T-helper 2 cell treated with Interferon-gamma antibody and Interleukin-4, amounts not matched to agents 5 μg/mL and 100 μg/mL, for 36 hours (primary cell): ENCODE data around the gene PEPD.

Experiments used
- DNase-seq: peaks from one replicate; pipeline ENCODE4 v3.0.0; 2021; ENCODE audit warnings: low spot score
- H3K27ac Mint-ChIP-seq: one replicate; pipeline ENCODE4 v1.8.0; 2021; ENCODE audit warnings: mild to moderate bottlenecking, mixed read lengths
- H3K27me3 Mint-ChIP-seq: one replicate; pipeline ENCODE4 v1.8.0; 2021; ENCODE audit warnings: low read depth, mixed read lengths
- H3K36me3 Mint-ChIP-seq: one replicate; pipeline ENCODE4 v1.8.0; 2021; ENCODE audit warnings: low read depth, mixed read lengths
- H3K4me1 Mint-ChIP-seq: one replicate; pipeline ENCODE4 v1.8.0; 2021; ENCODE audit warnings: low read depth, mixed read lengths
- H3K4me3 Mint-ChIP-seq: one replicate; pipeline ENCODE4 v1.8.0; 2022; ENCODE audit warnings: mild to moderate bottlenecking, moderate library complexity, mixed read lengths
- H3K9me3 Mint-ChIP-seq: one replicate; pipeline ENCODE4 v1.8.0; 2021; ENCODE audit warnings: mixed read lengths

PEPD gene

DNA sequence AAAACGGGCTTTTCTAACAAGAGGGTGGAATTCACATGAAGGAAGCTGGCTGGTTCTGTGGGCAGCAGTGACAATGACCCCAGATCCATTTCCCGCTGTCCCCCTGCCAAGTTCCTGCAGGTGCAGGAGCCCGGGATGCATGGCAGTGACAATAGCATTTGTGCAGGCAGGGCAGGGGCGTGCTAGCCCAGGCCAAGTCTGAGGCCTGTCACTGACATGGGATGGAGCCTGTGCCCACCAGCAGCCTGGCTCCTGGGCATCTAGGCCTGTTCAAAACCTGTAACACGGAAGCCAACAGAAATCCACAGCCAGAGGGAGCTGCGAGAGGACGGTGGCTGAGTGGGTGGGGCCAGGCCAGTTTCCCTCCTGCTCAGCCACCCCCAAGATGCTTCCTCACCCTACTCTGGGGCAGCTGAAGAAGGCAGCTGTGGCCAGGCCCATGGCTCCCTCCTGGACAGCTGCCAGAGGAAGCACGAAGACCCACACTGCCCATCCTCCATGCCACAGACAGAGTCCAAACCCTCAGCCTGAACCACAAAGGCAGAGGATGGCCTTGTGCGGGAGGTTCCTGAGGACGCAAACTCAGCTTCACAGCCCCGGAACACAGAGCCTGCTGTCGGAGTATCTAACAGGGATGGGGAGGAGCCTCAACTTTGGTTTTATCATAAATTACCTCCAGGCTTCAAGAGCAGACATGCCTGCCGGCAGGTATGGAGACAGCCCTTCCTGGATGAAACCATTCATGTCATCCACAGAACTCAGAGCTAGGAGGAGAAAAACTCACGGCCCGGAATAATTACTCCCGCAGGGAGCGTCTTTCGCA, 74.0 kb downstream of the PEPD start:
- Mint-ChIP-seq H3K27me3 (no peaks in the 10 kb centered on the region), H3K9me3 (no peaks in the 10 kb centered on the region), H3K27ac (no peak overlapping the region), H3K4me3 (no peak overlapping the region), H3K36me3 (no peaks in the 10 kb centered on the region), H3K4me1 (no peaks in the 10 kb centered on the region)
- DNase-seq = no peak

GRCh38 chr19:33446330-33447293, 75.0 kb downstream of the PEPD start:
- no peaks in the 10 kb centered on the region for H3K4me1 Mint-ChIP-seq
- no peaks in the 10 kb centered on the region for H3K36me3 Mint-ChIP-seq
- H3K27me3 Mint-ChIP-seq = no peaks in the 10 kb centered on the region
- H3K9me3 Mint-ChIP-seq = no peaks in the 10 kb centered on the region
- DNase-seq = no peak
- no peak overlapping the region for H3K27ac Mint-ChIP-seq
- no peak overlapping the region for H3K4me3 Mint-ChIP-seq

DNA sequence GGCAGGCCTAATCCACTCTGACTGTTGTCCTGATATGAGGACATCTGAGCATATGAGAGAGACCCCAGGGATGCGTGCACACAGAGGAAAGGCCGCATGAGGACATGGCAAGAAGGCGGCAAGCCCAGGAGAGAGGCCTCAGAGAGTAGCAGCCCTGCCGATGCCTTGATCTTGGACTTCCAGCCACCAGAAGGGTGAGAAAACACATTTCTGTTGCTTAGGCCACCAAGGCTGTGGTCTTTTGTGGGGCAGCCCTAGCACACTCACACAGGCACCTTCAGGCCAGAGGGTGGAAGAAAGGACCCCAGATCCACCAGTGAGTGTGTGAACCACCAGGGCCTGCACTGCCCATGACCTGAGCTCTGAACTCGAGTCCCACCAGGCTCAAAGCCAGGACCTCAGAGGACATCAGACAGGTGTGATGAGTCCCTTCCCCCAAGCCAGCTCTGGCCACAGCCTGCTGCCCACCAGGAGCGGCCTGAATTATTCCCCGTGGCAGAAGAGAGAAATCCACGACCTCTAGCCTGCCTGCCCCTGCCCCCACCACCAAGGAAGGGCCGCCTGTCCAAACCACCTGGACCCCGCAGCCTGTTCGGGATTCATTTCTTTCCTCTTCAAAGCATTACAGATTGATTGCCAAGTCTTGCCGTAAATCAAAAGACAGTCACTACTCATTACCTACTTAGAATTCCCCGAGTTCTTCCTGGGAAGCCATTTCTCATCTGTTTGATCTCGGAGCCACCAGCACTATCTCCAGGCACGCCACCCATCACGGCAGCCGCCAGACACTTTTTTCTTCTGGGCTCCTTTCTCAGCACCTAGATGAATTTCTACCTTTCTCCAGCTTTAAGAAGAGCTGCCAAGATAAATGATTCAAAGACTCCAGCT, 75.9 kb downstream of the PEPD start:
- Mint-ChIP-seq H3K36me3 (no peaks in the 10 kb centered on the region), H3K27ac (no peak overlapping the region)

GRCh38 chr19:33444562-33445441, 76.8 kb downstream of the PEPD start:
- H3K36me3 Mint-ChIP-seq = no peaks in the 10 kb centered on the region
- H3K4me3 Mint-ChIP-seq = no peak overlapping the region
- H3K27ac Mint-ChIP-seq = no peak overlapping the region
- H3K9me3 Mint-ChIP-seq = no peaks in the 10 kb centered on the region
- DNase-seq = no peak
- H3K27me3 Mint-ChIP-seq = no peaks in the 10 kb centered on the region
- no peaks in the 10 kb centered on the region for H3K4me1 Mint-ChIP-seq

More for the DNA sequence above, 75.9 kb downstream of the PEPD start:
- Mint-ChIP-seq H3K4me3 (no peak overlapping the region), H3K27me3 (no peaks in the 10 kb centered on the region), H3K9me3 (no peaks in the 10 kb centered on the region), H3K4me1 (no peaks in the 10 kb centered on the region)
- DNase-seq = no peak

GRCh38 chr19:33443638-33444561, 77.7 kb downstream of the PEPD start:
- Mint-ChIP-seq H3K4me3 (no peak overlapping the region), H3K27me3 (no peaks in the 10 kb centered on the region), H3K9me3 (no peaks in the 10 kb centered on the region), H3K4me1 (no peaks in the 10 kb centered on the region), H3K27ac (no peak overlapping the region), H3K36me3 (no peaks in the 10 kb centered on the region)
- no peak for DNase-seq

DNA sequence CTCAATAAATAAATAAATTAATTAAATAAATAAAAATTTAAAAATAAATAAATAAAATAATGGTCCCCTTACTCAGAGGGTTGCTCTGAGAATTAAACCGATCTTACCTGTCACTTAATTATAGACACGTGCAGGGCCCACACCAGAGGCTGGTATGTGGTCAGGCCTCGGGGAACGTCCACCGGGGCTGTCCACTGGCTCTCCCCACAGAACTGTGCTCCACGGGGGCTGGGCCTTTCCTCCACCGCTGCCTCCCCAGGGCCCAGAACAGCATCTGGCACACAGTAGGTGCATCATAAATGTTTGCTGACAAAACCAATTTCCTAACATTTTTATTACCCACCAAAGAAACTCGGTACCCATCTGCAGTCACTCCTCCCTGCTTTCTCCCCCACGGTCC, 78.9 kb downstream of the PEPD start:
- H3K9me3 Mint-ChIP-seq = no peaks in the 10 kb centered on the region
- H3K36me3 Mint-ChIP-seq = no peaks in the 10 kb centered on the region
- no peaks in the 10 kb centered on the region for H3K27me3 Mint-ChIP-seq
- DNase-seq = no peak
- H3K4me1 Mint-ChIP-seq = no peaks in the 10 kb centered on the region
- H3K27ac Mint-ChIP-seq = no peak overlapping the region
- H3K4me3 Mint-ChIP-seq = no peak overlapping the region

DNA sequence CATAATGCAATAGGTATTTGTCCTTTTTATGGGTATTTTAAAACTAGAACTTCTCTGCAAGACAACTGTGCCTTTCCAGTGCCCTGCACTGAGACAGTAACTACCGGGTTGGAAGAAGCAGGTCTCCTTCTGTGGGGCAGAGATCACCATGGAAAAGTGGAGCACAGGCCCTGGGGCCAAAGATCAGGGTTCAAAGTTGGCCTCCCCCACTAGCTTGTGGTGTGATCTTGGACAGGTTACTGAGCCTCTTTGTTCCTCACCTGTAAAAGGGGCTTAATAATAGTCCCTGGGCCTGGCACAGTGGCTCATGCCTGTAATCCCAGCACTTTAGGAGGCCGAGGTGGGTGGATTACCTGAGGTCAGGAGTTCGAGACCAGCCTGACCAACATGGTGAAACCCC, 79.8 kb downstream of the PEPD start:
- H3K27ac Mint-ChIP-seq = no peak overlapping the region

DNA sequence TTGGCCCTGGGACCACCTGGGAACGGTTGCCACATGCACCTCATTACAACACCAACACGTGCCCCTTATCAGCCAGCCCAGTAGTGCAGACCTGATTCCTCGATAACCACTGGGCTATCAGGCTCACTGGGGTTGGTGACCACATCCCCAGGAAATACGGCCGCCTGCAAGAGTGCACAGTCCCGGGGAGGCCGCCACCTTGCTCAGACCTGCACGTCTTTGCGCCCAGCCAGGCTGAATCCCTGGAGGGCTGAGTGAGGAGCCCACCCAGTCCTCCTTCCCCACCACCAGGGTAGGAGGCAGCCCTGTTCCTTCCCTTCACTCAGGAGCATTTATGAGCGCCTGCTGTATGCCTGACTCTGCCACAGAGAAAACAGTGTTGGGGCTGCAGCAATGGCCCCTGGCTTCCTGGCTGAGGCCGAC, 80.3 kb downstream of the PEPD start:
- H3K27me3 Mint-ChIP-seq = no peaks in the 10 kb centered on the region
- H3K4me1 Mint-ChIP-seq = no peaks in the 10 kb centered on the region
- H3K27ac Mint-ChIP-seq = no peak overlapping the region
- no peaks in the 10 kb centered on the region for H3K36me3 Mint-ChIP-seq
- H3K9me3 Mint-ChIP-seq = no peaks in the 10 kb centered on the region
- H3K4me3 Mint-ChIP-seq = no peak overlapping the region
- DNase-seq = no peak

More for the DNA sequence above, 79.8 kb downstream of the PEPD start:
- Mint-ChIP-seq H3K27me3 (no peaks in the 10 kb centered on the region), H3K36me3 (no peaks in the 10 kb centered on the region), H3K9me3 (no peaks in the 10 kb centered on the region), H3K4me1 (no peaks in the 10 kb centered on the region), H3K4me3 (no peak overlapping the region)
- DNase-seq = no peak

GRCh38 chr19:33440682-33441081, 80.9 kb downstream of the PEPD start:
- Mint-ChIP-seq H3K36me3 (no peaks in the 10 kb centered on the region), H3K9me3 (no peaks in the 10 kb centered on the region), H3K27me3 (no peaks in the 10 kb centered on the region), H3K4me1 (no peaks in the 10 kb centered on the region), H3K4me3 (no peak overlapping the region), H3K27ac (no peak overlapping the region)
- no peak for DNase-seq

DNA sequence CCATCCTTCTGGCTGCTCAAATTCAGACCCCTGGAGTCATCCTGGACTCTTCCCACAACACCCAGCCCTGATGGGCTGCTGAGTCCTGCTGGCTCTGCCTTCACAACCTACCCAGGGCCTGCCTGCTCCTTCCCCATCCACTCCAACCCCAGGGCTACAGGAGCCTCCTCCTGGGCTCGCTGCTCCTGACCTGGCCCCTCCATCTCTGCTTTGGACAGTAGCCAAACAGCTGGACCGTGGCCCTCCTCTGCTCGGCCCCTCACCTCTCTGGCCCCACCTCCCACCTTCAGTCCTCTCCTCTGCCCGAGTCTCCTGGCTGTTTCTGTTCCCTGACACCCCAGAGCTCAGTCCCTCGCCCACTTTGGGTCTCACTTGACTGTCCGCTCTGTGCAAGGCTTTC, 81.3 kb downstream of the PEPD start:
- no peaks in the 10 kb centered on the region for H3K9me3 Mint-ChIP-seq
- H3K4me1 Mint-ChIP-seq = no peaks in the 10 kb centered on the region
- H3K36me3 Mint-ChIP-seq = no peaks in the 10 kb centered on the region
- no peaks in the 10 kb centered on the region for H3K27me3 Mint-ChIP-seq
- DNase-seq = no peak
- H3K27ac Mint-ChIP-seq = no peak overlapping the region
- no peak overlapping the region for H3K4me3 Mint-ChIP-seq

DNA sequence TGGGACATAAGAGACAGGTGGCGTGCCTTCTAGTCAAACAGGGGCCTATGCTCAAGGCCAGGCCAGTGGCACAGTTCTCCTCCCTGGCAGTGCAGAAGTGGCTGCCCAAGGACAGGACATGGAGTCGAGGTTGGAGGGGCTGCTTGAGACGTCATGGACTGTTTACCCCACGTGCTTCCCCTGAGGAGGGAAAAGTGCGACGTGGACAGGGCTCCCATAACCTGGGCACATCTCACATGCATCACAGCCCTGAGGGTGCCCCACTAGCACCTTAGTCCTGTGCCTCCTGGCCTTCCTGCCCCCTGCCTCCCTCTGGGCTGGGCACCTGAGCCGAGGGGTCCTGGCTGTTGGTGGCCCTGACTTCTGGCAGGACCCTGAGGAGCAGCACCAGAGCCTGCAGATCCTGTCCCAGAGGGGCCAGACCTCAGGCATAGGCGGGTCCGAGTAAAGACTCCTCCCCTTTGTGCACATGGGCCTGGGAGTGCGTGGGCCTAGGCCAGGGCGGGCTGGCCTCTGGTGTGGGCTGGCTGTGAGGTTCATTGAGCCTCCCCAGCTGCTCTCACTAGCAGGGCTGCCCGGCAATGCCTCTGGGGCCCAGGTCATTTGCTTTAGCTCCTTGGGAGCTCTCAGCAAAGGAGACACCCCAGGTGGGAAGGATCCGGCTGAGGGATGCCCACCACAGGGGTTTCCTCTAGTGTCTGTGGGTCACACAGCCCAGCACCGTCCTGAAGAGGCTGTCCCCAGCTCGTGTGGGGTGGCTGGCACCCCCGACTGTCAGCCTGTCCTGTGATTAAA, 82.4 kb downstream of the PEPD start:
- no peaks in the 10 kb centered on the region for H3K27me3 Mint-ChIP-seq
- H3K27ac Mint-ChIP-seq = no peak overlapping the region
- H3K36me3 Mint-ChIP-seq = no peaks in the 10 kb centered on the region
- H3K4me3 Mint-ChIP-seq = no peak overlapping the region
- DNase-seq = no peak
- H3K9me3 Mint-ChIP-seq = no peaks in the 10 kb centered on the region
- no peaks in the 10 kb centered on the region for H3K4me1 Mint-ChIP-seq
